H1 (cell line): ENCODE results near the gene MTF1. TPM values are rescaled to one million over a fixed set of nuclear protein-coding genes. Genes with fewer than 3 reads are reported as not detected.

ENCODE experiments used
- POLR2AphosphoS5 ChIP-seq: IDR thresholded peaks from 2 replicates; pipeline ENCODE4 v1.6.1; 2011; ENCODE audit warnings: low read depth, low read length
- RAD21 ChIP-seq, 2 experiments: IDR thresholded peaks in 1 of 2; conservative IDR thresholded peaks in 1 of 2; 2 replicates each; pipeline ENCODE4 v1.6.1; 2011; ENCODE audit warnings: low read depth in 2 of 2, low read length in 2 of 2, improper control_type of control experiment in 1 of 2, inconsistent platforms in 1 of 2, mild to moderate bottlenecking in 1 of 2, moderate library complexity in 1 of 2
- polyA plus RNA-seq, 7 experiments: library from polyadenylated mRNA; depleted of rRNA in 3 of 7; stranded (reverse) in 5 of 7; unstranded in 2 of 7; fragments of >200 nt in 5 of 7; fragments of 200-250 nt in 2 of 7; gene quantifications; 1 replicate in 5 of 7; 2 replicates in 1 of 7; 4 replicates in 1 of 7; pipeline versions ENCODE4 v1.2.1 to v1.2.3, GENCODE V29; 2011 to 2013; ENCODE audit warnings: missing spikeins in 2 of 7, mixed read lengths in 2 of 7
- total RNA-seq: library from RNA; stranded (reverse); fragmentation: NEBNext Ultra II Directional; extraction: Animal tissue kit (Norgen Biotek cat#: 25700); gene quantifications from 2 replicates; pipeline ENCODE4 v1.2.1, GENCODE V29; 2021
- TF ChIP-seq, protein P1 (sequence below): IDR thresholded peaks from 2 replicates; pipeline ENCODE4 v1.6.1; 2012; ENCODE audit warnings: inconsistent platforms

The MTF1 gene
- total and polyA plus RNA-seq, 2 of the 8 experiments (the other 6 are each of a cell fraction or from before 2014, with no cell fraction given) = 4.0 to 15.5 TPM

- no peak for TF ChIP-seq RAD21 (IDR thresholded peaks at IDR 0.05 in 1 of 2, conservative IDR thresholded peaks at IDR 0.05 in 1 of 2; ENCODE audit: low read depth in 2 of 2, low read length in 2 of 2)
- no peak for TF ChIP-seq POLR2AphosphoS5
- TF ChIP-seq, protein P1, sequence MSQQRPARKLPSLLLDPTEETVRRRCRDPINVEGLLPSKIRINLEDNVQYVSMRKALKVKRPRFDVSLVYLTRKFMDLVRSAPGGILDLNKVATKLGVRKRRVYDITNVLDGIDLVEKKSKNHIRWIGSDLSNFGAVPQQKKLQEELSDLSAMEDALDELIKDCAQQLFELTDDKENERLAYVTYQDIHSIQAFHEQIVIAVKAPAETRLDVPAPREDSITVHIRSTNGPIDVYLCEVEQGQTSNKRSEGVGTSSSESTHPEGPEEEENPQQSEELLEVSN = no peak
Observed at GRCh38 chr1:37808369-37809319, 50.7 kb downstream of the MTF1 start (continued).
